ENCODE data around the gene TMEM243. TPM values are rescaled to one million over a fixed set of nuclear protein-coding genes. Genes with fewer than 3 reads are reported as not detected.

The TMEM243 gene
- total RNA-seq, 4 donors from 2014 or later: 14.1 to 120 (median 44.4) TPM

- Histone ChIP-seq H3K27me3 (no peaks in the 10 kb centered on the region), H3K36me3 (no peaks in the 10 kb centered on the region), H3K27ac (no peak overlapping the region), H3K9me3 (no peaks in the 10 kb centered on the region), H3K4me3 (no peak overlapping the region), H3K4me1 (no peaks in the 10 kb centered on the region)
- no peak for DNase-seq
- TF ChIP-seq CTCF (IDR thresholded peaks at IDR 0.05): no peak
- TF ChIP-seq POLR2A (IDR thresholded peaks at IDR 0.05): no peak
- intact Hi-C loops (cut with DNase I; ENCODE audit: low total_unique reads): no loop called here
These were observed 15.4 kb upstream of the TMEM243 start for GRCh38 chr7:87234949-87235348.

DNA sequence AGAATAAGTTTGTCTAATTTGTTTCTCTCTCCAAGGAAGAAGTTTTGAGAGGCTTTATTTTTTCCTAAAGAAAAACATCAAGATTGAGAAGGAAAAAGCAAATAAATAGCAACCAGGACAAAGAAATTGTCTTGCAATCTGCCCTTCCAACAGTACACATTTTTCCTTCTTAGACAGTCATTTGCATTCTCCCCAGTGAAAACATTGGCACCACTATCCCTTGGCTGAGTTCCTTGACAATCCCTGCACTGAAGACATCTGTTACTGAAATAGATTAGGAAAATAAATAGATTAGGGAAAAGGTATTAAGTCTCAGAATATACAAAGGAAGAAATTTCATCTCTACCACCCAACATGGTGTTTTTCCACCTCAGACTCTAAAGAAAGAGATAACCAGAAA is 12.2 kb upstream of the TMEM243 start:
- intact Hi-C loops (cut with DNase I; ENCODE audit: low total_unique reads): no loop called here
- TF ChIP-seq POLR2A (IDR thresholded peaks at IDR 0.05): no peak
- TF ChIP-seq CTCF (IDR thresholded peaks at IDR 0.05): no peak
- Histone ChIP-seq H3K4me3 (no peak overlapping the region), H3K4me1 (no peaks in the 10 kb centered on the region), H3K27ac (no peak overlapping the region), H3K9me3 (no peaks in the 10 kb centered on the region), H3K27me3 (no peaks in the 10 kb centered on the region), H3K36me3 (no peaks in the 10 kb centered on the region)
- no peak for DNase-seq

- intact Hi-C loops (cut with DNase I; ENCODE audit: low total_unique reads): no loop called here
- TF ChIP-seq POLR2A (IDR thresholded peaks at IDR 0.05) (no peak), CTCF (IDR thresholded peaks at IDR 0.05) (no peak)
- no peak for DNase-seq
- no peak overlapping the region for H3K4me3 ChIP-seq
- H3K36me3 ChIP-seq: no peaks in the 10 kb centered on the region
- no peaks in the 10 kb centered on the region for H3K4me1 ChIP-seq
- H3K9me3 ChIP-seq: no peaks in the 10 kb centered on the region
- H3K27me3 ChIP-seq: no peaks in the 10 kb centered on the region
- no peak overlapping the region for H3K27ac ChIP-seq
These were observed 11.7 kb upstream of the TMEM243 start for GRCh38 chr7:87231258-87231657.

DNA sequence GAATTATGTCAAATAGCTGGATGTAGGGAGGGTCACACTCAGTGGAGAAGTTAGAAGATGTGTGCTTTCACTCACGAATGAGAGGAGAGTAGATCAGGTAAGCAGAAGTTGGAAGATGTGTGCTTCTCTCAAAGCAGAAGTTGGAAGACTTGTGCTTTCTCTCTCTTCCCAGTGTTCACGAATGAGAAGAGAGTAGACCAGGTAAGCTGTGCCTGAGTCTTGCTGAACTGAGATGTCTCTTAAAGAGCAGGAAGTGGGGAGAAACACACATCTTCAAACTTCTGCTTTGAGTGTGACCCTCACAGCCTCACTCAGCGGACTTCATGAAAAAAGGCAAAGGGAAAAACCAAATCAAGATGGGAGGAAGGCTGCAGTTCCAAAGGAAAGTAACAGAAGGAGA is 7.0 kb upstream of the TMEM243 start:
- H3K36me3 ChIP-seq: no peaks in the 10 kb centered on the region
- no peaks in the 10 kb centered on the region for H3K4me1 ChIP-seq
- no peaks in the 10 kb centered on the region for H3K27me3 ChIP-seq
- intact Hi-C loops (cut with DNase I; ENCODE audit: low total_unique reads): no loop called here
- DNase-seq: no peak
- TF ChIP-seq POLR2A (IDR thresholded peaks at IDR 0.05) (no peak), CTCF (IDR thresholded peaks at IDR 0.05) (no peak)
- no peak overlapping the region for H3K4me3 ChIP-seq
- H3K27ac ChIP-seq: no peak overlapping the region
- H3K9me3 ChIP-seq: no peaks in the 10 kb centered on the region

DNA sequence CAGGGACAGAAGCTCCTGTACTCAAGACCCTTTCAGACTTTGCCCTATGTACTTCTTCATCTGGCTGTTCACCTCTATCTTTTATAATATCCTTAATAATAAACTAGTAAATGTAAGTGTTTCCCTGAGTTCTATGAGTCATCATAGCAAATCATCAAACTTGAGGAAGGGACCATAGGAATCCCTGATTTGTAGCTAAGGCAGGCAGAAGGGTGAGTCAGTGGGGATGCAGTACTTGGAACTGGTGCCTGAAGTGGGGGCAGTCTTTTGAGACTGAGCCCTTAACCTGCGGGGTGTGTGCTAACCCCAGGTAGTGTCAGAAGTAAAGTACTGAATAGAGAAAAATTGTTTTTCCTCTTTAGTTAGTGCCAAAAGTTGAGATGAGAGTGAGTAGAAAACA is 6.2 kb upstream of the TMEM243 start:
- no peak for TF ChIP-seq CTCF (IDR thresholded peaks at IDR 0.05)
- TF ChIP-seq POLR2A (IDR thresholded peaks at IDR 0.05): no peak
- DNase-seq: no peak
- intact Hi-C loops (cut with DNase I; ENCODE audit: low total_unique reads): no loop called here

More for the DNA sequence above, 6.2 kb upstream of the TMEM243 start:
- H3K9me3 ChIP-seq: no peaks in the 10 kb centered on the region
- H3K27me3 ChIP-seq: no peaks in the 10 kb centered on the region
- no peak overlapping the region for H3K4me3 ChIP-seq
- no peaks in the 10 kb centered on the region for H3K4me1 ChIP-seq
- no peaks in the 10 kb centered on the region for H3K36me3 ChIP-seq
- no peak overlapping the region for H3K27ac ChIP-seq

All from uterus (tissue), 4 donors.